PC-9 (cell line): ENCODE measurements around the gene UQCC5.

Experiments used
- EZH2 ChIP-seq: fragments of 200-600 bp; sonication (generic); IDR thresholded peaks from 2 replicates; pipeline ENCODE4 v1.8.0; 2017; ENCODE audit warnings: antibody characterized with exemption, low read depth
- TF ChIP-seq, protein P1 (sequence below): fragments of 200-600 bp; sonication (generic); conservative IDR thresholded peaks from 2 replicates; pipeline ENCODE4 v1.6.1; 2017; ENCODE audit warnings: mixed run types, antibody characterized with exemption, mild to moderate bottlenecking, moderate library complexity

DNA sequence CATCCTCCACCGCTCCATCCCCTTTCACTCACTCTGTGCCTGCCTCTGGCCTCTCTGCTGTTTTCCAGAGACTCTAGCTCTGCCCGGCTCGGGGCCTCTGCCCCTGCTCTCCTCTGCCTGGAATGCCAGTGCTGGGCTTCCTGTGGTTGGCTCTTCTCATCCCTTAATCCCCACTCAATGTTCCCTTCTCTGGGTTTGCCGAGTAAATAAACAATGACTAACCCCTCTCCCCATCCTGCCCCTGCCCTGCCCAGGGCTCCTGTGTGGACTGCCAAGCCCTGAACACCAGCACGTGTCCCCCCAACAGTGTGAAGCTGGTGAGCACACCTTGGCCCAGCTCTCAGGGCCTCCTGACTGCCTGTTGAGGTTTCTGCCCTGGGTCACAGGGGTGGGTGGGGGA, 29.0 kb upstream of the UQCC5 start:
- TF ChIP-seq, protein P1, sequence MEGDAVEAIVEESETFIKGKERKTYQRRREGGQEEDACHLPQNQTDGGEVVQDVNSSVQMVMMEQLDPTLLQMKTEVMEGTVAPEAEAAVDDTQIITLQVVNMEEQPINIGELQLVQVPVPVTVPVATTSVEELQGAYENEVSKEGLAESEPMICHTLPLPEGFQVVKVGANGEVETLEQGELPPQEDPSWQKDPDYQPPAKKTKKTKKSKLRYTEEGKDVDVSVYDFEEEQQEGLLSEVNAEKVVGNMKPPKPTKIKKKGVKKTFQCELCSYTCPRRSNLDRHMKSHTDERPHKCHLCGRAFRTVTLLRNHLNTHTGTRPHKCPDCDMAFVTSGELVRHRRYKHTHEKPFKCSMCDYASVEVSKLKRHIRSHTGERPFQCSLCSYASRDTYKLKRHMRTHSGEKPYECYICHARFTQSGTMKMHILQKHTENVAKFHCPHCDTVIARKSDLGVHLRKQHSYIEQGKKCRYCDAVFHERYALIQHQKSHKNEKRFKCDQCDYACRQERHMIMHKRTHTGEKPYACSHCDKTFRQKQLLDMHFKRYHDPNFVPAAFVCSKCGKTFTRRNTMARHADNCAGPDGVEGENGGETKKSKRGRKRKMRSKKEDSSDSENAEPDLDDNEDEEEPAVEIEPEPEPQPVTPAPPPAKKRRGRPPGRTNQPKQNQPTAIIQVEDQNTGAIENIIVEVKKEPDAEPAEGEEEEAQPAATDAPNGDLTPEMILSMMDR = no peak
- TF ChIP-seq EZH2 = no peak
